HEK293T (cell line): ENCODE data around the gene SIRPB1.
"Not testable (repeated sequence)": the region's sequence is repeated elsewhere in the genome, so short reads cannot be mapped to it uniquely, and the experiment has no call there.

Experiments
- CTCF ChIA-PET: fragments of 350-600 bp; formaldehyde crosslinking; extraction: SDS; loops from one replicate; lab custom pipeline; 2021; ENCODE audit warnings: antibody characterized with exemption, inconsistent platforms; lab: Yijun Ruan, JAX
- POLR2A ChIA-PET: fragments of 350-600 bp; formaldehyde crosslinking; extraction: SDS; loops from one replicate; lab custom pipeline; 2020; ENCODE audit warnings: antibody characterized with exemption, inconsistent platforms; lab: Yijun Ruan, JAX
- DNase-seq: peaks from one replicate; pipeline ENCODE4 v3.0.0; 2012; ENCODE audit warnings: mixed read lengths; ENCODE audit errors: extremely low spot score
- ARNT ChIP-seq: fragments of 450-650 bp; IDR thresholded peaks from 2 replicates; pipeline ENCODE4 v1.6.1; 2017; ENCODE audit warnings: mild to moderate bottlenecking
- BHLHE40 ChIP-seq: fragments of 450-650 bp; IDR thresholded peaks from 2 replicates; pipeline ENCODE4 v1.6.1; 2016; ENCODE audit warnings: mild to moderate bottlenecking, moderate library complexity, borderline replicate concordance
- CTBP1 ChIP-seq: fragments of 450-650 bp; IDR thresholded peaks from 2 replicates; pipeline ENCODE4 v1.6.1; 2016; ENCODE audit warnings: borderline replicate concordance
- ELF4 ChIP-seq: fragments of 450-650 bp; IDR thresholded peaks from 2 replicates; pipeline ENCODE4 v1.6.1; 2017; ENCODE audit warnings: antibody characterized with exemption
- FOXA1 ChIP-seq: fragments of 450-650 bp; IDR thresholded peaks from 2 replicates; pipeline ENCODE4 v1.6.1; 2016; ENCODE audit warnings: mild to moderate bottlenecking
- FOXK2 ChIP-seq: fragments of 450-650 bp; IDR thresholded peaks from 2 replicates; pipeline ENCODE4 v1.6.1; 2016; ENCODE audit warnings: mild to moderate bottlenecking
- FOXM1 ChIP-seq: fragments of 450-650 bp; IDR thresholded peaks from 2 replicates; pipeline ENCODE4 v1.6.1; 2017; ENCODE audit warnings: mild to moderate bottlenecking, borderline replicate concordance
- HDGF ChIP-seq: fragments of 450-650 bp; IDR thresholded peaks from 2 replicates; pipeline ENCODE4 v1.6.1; 2017; ENCODE audit warnings: antibody characterized with exemption, borderline replicate concordance
- L3MBTL2 ChIP-seq: fragments of 450-650 bp; conservative IDR thresholded peaks from 2 replicates; pipeline ENCODE4 v1.6.1; 2016; ENCODE audit warnings: mild to moderate bottlenecking
- LEF1 ChIP-seq: fragments of 450-650 bp; IDR thresholded peaks from 2 replicates; pipeline ENCODE4 v1.6.1; 2017; ENCODE audit warnings: mild to moderate bottlenecking, borderline replicate concordance
- NFRKB ChIP-seq: fragments of 450-650 bp; IDR thresholded peaks from 2 replicates; pipeline ENCODE4 v1.6.1; 2016; ENCODE audit warnings: mild to moderate bottlenecking, moderate library complexity
- PKNOX1 ChIP-seq: fragments of 450-650 bp; IDR thresholded peaks from 2 replicates; pipeline ENCODE4 v1.6.1; 2016
- SP1 ChIP-seq: fragments of 450-650 bp; IDR thresholded peaks from 2 replicates; pipeline ENCODE4 v1.6.1; 2017
- SUZ12 ChIP-seq: fragments of 450-650 bp; IDR thresholded peaks from 2 replicates; pipeline ENCODE4 v1.6.1; 2016; ENCODE audit warnings: mild to moderate bottlenecking
- TARDBP ChIP-seq: fragments of 450-650 bp; IDR thresholded peaks from 2 replicates; pipeline ENCODE4 v1.6.1; 2016
- ZNF384 ChIP-seq: fragments of 450-650 bp; IDR thresholded peaks from 2 replicates; pipeline ENCODE4 v1.6.1; 2016

Gene SIRPB1

DNA sequence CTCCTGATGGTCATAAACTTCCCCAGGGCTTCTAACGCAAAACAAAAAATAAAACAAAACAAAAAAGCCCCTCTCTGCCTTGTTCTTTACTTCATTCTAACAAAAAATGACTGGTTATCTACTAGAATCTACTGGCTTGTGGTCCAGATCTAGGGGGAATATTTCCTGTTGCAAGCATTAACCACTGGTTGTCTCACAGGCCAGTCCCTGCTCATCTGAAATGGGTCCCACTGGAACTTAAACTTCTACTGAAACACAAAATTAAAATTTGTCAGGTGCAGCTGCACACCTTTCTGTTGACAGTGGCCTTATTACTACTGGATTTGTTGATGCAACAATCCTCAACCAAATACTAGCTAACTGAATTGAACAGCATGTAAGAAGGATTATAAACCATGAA is 32.3 kb upstream of the SIRPB1 start:
- no peak for DNase-seq
- ChIA-PET CTCF (no interaction called here), POLR2A (no interaction called here)
- TF ChIP-seq CTBP1: no peak
- TF ChIP-seq LEF1: no peak
- no peak for TF ChIP-seq ELF4
- no peak for TF ChIP-seq SP1
- no peak for TF ChIP-seq ZNF384
- TF ChIP-seq FOXM1: no peak
- TF ChIP-seq TARDBP: no peak
- no peak for TF ChIP-seq NFRKB
- TF ChIP-seq PKNOX1: no peak
- no peak for TF ChIP-seq BHLHE40
- no peak for TF ChIP-seq FOXK2

DNA sequence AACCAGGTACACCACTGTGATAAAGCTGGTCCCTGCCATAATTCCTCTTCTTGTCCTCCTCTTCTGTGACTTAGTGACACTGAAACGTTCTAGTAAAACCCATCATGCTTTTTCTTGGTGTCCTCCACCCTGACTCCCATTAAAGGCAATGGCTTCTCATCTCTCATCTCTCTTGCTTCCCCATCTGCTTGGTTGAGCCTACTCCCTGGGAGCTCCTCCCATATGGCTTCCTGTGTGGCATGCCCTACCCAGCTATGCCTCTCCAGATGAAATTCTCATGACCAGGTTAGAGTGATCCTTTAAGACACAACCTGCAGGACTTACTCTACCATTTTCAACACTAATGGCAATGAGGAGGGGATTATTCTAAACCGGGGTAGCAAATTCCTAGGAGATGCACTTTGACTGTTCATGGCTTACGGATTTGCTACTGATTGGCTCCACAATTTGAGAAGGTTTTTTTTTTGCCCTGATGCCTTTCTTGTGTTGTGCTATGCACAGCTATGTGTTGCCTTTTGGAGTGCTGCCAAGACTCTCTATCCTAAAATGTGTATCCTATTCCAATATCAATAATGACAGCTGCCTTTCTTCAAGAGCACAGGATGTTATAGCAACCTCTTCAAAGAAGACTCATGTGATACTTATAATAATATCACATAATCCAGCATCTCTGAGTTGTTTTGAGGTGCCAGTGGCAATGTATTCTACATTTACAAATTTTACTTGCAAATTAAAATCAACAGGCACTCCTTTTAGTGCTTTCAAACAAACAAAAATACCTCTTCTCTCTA is 31.7 kb upstream of the SIRPB1 start:
- POLR2A ChIA-PET: no interaction called here
- CTCF ChIA-PET: no interaction called here
- no peak for TF ChIP-seq FOXM1
- no peak for TF ChIP-seq NFRKB
- TF ChIP-seq L3MBTL2: no peak
- TF ChIP-seq CTBP1: no peak
- TF ChIP-seq BHLHE40: no peak
- no peak for TF ChIP-seq SUZ12
- no peak for TF ChIP-seq HDGF
- TF ChIP-seq ZNF384: no peak
- no peak for TF ChIP-seq TARDBP
- no peak for DNase-seq

GRCh38 chr20:1648101-1648500 is 28.3 kb upstream of the SIRPB1 start:
- ChIA-PET POLR2A (no interaction called here), CTCF (no interaction called here)
- TF ChIP-seq L3MBTL2: no peak
- no peak for TF ChIP-seq NFRKB
- no peak for TF ChIP-seq CTBP1
- no peak for TF ChIP-seq FOXM1
- TF ChIP-seq SP1: no peak
- no peak for TF ChIP-seq HDGF
- no peak for TF ChIP-seq PKNOX1
- no peak for TF ChIP-seq TARDBP
- no peak for TF ChIP-seq FOXK2
- no peak for TF ChIP-seq SUZ12
- no peak for TF ChIP-seq ZNF384
- TF ChIP-seq BHLHE40: no peak
- TF ChIP-seq ARNT: no peak
- TF ChIP-seq ELF4: no peak
- TF ChIP-seq LEF1: no peak
- TF ChIP-seq FOXA1: no peak
- DNase-seq: no peak

- ChIA-PET CTCF (no interaction called here), POLR2A (no interaction called here)
- TF ChIP-seq ZNF384 (no peak), ELF4 (no peak), FOXK2 (no peak), HDGF (no peak), FOXA1 (no peak), PKNOX1 (no peak), SP1 (no peak), ARNT (no peak), L3MBTL2 (no peak), BHLHE40 (no peak), NFRKB (no peak), FOXM1 (no peak), LEF1 (no peak), TARDBP (no peak), CTBP1 (no peak), SUZ12 (no peak)
- DNase-seq: no peak
Measured at GRCh38 chr20:1646975-1647431, 27.2 kb upstream of the SIRPB1 start.

DNA sequence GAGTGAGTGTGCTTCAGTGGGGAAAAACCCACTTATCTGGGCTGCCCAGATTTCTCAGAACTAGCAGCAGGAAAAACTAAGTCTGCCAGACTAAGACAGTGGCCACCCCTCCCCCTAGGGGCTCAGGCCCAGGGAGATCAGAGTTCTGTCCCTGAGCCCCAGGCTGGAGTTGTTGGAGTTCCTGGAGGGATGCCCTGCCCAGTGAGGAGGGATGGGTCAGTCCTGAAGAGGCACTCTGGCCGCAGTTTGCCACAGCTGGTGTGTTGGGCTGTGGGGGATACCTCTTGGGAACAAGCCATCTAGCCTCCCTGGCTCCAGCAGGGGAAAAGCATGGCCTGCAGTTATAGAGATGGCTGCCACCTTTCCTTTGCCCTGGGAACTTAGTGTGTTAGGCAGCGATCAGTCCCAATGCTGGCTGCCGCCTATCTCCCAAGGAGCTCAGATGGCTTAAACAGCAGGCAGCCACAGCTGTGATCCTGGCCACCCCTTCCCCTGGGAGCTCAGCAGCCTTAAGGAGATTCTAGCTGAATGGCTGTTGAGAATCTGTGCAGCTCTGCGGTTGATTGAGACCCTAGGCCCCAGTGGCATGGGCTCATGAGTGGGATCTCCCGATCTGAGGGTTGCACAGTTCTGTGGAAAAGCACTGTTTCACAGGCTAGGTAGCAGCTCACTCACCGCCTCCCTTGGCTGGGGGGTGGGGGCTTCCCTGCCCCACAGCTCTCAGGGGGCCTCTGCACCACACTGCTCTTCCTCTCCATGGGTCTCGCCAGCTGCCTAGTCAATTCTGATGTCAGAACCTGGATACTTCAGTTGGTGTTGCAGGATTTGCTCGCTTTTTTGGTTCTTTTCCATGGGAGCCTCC is 24.5 kb upstream of the SIRPB1 start:
- TF ChIP-seq HDGF: no peak
- no peak for TF ChIP-seq SP1
- no peak for TF ChIP-seq L3MBTL2
- TF ChIP-seq ELF4: no peak
- no peak for TF ChIP-seq FOXK2
- no peak for TF ChIP-seq NFRKB
- no peak for TF ChIP-seq SUZ12
- no peak for TF ChIP-seq BHLHE40
- DNase-seq: no peak
- ChIA-PET POLR2A (no interaction called here), CTCF (no interaction called here)

- CTCF ChIA-PET, DNase-seq, POLR2A ChIA-PET: not testable (repeated sequence)
Measured at GRCh38 chr20:1638643-1639042, 18.8 kb upstream of the SIRPB1 start.
